GM18505 (cell line): ENCODE measurements around the gene CYSTM1.

Experiments used
- ATAC-seq: cut with Tn5 transposase; IDR thresholded peaks from one replicate; pipeline ENCODE4 v1.9.1; 2021; ENCODE audit not compliant: unreplicated experiment
- POLR2A ChIP-seq: IDR thresholded peaks from 4 replicates; pipeline ENCODE4 v1.6.1; 2011; ENCODE audit warnings: borderline replicate concordance; ENCODE audit not compliant: insufficient read depth, insufficient read length; ENCODE audit errors: extremely low read depth

Gene CYSTM1

GRCh38 chr5:140174465-140175366, at the start of gene CYSTM1:
TSS of gene CYSTM1 (plus strand) at chr5:140175188. CDS start at chr5:140194466, 19,278 bp downstream.
- peak; percentile 89 for TF ChIP-seq POLR2A
- peak; percentile 93 for ATAC-seq

GRCh38 chr5:140125637-140126036, 49.4 kb upstream of the CYSTM1 start, which contains the start of gene IGIP:
TSS of gene IGIP (plus strand) at chr5:140125937. CDS start at chr5:140128477, 2,540 bp downstream.
- TF ChIP-seq POLR2A: no peak
- ATAC-seq: no peak

- ATAC-seq: no peak
- TF ChIP-seq POLR2A: no peak
Measured at GRCh38 chr5:140126315-140127012, 48.5 kb upstream of the CYSTM1 start.

GRCh38 chr5:140128376-140128775, 46.6 kb upstream of the CYSTM1 start:
- TF ChIP-seq POLR2A: no peak
- no peak for ATAC-seq

GRCh38 chr5:140130949-140131733, 43.8 kb upstream of the CYSTM1 start:
- no peak for ATAC-seq

GRCh38 chr5:140131967-140132409, 43.0 kb upstream of the CYSTM1 start:
- no peak for ATAC-seq
- TF ChIP-seq POLR2A: no peak

More at GRCh38 chr5:140130949-140131733, 43.8 kb upstream of the CYSTM1 start:
- no peak for TF ChIP-seq POLR2A

GRCh38 chr5:140133514-140134167, 41.3 kb upstream of the CYSTM1 start:
- TF ChIP-seq POLR2A: no peak
- ATAC-seq: no peak

GRCh38 chr5:140134277-140134935, 40.6 kb upstream of the CYSTM1 start:
- no peak for TF ChIP-seq POLR2A
- no peak for ATAC-seq

- TF ChIP-seq POLR2A: no peak
- no peak for ATAC-seq
Measured at GRCh38 chr5:140135127-140135526, 39.9 kb upstream of the CYSTM1 start.

- no peak for ATAC-seq
- no peak for TF ChIP-seq POLR2A
Measured at GRCh38 chr5:140136624-140137023, 38.4 kb upstream of the CYSTM1 start.

GRCh38 chr5:140140435-140140834, 34.6 kb upstream of the CYSTM1 start:
- no peak for ATAC-seq
- TF ChIP-seq POLR2A: no peak

- no peak for ATAC-seq
- TF ChIP-seq POLR2A: no peak
Measured at GRCh38 chr5:140141241-140141640, 33.7 kb upstream of the CYSTM1 start.
